Embryonic facial prominence (tissue), 1 donor: ENCODE results near the gene C1orf21.

Experiments
- DNase-seq: peaks from one replicate; pipeline ENCODE4 v3.0.0-alpha.2; 2016; ENCODE audit errors: extremely low spot score

Gene C1orf21

DNA sequence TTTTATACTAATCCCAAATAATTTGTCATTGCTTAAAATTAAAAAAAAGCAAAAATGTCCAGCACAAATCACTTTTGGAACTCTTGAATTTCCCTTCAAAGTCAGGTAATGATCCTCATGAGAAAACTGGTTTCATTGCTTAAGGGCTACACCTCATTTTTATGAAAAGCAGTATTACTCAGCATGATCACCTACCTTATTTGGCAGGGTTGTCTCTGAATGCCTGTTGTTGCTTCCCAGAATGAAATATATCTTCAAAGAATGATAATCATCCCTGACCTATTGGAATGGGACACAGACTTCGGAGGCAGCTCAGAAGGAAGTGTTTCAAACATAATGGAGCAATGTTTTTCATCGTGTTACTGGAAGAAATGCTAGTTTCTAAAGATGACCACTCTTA lies 29.7 kb downstream of the C1orf21 start:
- no peak for DNase-seq

DNA sequence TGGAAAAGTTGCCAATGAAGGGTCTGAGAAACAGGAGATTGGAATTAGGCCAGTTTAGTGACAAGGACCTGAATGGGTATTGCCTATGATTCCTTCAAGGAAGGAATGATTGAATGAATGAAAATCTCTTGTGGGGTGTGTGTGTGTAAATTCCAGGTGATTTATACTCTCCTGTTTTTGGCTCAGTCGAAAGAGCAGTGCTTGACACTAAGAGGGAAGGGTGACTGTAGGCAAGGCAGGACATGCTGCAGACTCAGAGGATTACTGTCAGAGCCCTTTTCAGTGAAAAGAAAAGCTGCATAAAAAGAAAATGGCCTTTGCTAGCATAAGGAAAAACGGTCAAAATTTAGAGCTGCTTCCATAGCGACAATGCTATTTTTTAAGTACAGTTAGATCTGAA lies 30.1 kb downstream of the C1orf21 start:
- DNase-seq = no peak

DNA sequence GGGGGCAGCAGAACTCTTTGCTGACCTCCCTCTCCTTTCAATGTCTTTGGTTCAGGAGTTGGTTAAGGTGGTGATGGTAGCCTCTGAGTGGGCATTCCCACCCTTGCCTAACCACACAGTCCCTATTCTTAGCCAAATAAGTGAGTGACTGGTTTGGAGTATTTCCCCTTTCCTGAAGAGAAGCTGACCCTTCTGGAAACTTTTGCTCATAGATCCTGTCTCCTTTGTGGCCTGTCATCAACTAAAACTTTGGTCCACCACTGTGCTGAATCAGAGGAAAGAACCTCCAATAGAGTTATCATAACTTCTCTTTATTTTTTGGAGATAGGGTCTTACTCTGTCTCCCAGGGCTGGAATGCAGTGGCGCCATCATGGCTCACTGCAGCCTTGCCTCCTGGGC lies 31.1 kb downstream of the C1orf21 start:
- DNase-seq = no peak

DNA sequence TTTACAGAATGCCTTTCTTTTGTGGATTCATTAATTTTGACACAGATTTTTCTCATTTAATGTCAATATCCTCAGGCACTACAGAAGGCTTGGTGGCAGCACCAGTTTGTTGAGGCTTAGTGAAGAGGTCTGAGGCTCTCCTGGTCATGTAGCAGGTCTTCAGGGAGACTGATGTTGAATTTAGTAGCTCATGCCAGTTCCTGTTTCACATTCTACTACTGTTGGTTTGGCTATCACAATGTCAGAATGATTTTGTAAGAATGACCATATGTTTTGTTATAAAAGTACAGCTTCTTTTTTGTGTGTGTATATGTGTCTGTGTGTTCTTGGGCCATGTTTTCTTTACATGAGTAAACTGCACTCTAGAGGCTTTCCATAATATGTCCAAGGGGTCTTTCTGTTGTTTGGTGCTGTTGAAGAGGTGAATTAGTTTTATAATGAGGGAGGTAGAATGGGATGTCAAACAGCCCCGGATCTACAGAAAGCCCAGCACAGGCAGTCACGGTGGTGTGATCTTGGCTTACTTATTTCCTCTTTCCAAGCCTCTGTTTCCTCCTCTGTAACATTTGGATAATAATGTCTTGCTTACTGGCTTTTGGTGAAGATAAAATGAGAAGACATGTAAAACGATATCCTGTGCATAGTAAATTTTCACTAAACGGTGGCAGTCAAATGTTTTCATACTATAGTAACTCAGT lies 32.0 kb downstream of the C1orf21 start:
- DNase-seq = no peak

DNA sequence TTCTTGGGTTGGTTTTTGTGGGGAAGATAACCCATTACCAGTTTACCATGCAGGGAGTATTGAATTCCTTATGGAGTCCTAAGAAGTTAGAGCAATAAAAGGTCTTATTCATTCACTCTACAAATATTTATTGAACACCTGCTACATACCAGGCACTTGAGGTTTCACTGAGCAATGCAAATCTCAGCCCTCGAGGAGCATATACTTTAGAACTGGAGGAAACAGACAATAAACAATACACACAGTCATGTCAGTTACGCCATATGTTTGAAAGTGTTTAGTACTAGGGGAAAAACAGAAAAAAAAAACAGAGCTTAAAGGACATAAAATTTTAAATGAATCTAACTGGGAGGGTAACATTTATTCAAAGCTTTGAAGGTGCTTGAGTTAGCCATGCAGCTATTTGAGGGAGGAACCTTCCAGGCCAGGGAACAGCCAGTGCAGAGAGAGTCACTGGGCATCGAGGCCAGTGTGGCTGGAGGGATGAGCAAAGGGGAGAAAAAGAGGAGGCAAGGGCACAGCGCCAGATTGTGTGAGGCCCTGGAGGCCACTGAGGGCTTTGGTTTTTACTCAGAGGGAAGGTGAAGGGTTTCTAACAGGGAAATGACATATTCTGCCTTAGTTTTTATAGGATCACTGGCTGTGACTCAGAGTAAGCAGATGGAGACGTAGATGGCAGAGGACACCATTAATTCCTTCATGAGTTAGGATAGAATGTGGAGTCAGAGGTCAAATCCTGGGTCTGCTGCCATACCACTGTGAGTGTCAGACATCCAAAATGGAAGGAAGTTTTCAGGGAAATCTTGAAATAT lies 32.7 kb downstream of the C1orf21 start:
- DNase-seq = no peak

DNA sequence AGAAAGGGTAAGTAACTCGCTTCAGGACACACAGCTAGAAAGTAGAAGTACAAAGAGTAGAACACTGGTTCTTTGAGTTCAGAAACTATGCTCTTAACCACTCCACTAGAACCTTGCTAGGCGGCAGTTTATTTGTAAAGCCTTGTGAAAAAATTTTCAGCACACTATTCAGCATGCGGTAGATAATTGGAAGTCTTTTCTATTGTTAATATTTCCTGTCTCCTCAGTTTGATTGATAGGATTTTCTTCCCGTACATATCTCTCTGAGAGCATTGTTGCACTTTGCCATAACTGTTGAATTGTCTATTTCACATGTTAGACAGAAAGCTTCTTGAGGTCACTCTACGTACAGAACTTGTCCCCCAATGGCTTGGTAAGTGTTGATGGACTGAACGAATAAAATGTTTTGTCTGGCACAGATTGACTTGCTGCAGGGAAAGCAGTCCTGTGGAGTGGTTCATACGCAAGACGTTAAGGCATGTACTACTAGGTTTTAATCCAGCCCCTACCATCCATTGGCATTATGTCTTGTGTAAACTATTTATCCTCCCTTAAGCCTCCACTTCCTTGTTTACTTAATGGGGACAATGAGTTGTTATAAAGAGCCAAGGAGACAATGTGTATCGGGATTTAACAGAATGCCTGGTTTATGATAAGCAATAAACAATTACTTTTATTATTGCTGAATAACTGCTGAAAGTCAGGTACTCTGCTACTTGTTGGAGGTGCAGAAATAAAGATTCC lies 35.8 kb downstream of the C1orf21 start:
- DNase-seq = no peak

DNA sequence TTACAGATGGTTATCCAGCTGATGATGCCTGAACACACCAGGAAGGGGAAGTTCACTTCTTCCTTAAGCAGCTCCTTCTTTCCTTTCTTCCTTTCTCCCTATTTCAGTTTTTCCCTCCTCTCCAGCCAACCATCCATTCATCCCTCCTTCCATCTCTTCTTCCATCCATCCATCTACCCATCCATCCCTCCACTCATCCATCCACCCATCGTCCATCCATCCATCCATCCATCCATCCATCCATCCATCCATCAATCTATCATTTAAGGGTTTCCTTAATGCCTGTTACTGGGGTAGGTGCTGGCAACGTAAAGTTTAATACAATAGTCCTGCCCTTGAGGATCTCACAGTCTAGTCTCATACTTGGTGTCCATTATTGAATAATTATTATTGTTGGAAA lies 36.8 kb downstream of the C1orf21 start:
- no peak for DNase-seq

DNA sequence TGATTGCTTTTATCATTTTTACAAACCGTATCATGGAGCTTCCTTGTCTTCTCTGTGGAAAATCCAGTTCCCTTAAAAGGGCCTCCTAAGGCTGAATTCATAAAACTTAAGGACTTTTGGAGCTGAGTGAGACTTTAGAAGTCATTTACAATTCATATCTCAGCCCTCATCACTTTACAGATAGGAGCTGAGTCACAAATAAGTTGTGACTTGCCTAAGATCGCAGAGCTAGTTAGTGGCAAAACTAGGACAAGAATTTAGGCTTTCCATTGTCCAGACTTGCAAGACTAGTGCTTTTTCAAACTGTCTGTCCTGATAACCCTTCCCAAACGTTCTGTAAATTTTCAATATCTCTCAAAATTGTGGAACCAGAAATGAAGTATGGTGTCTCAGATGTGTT lies 37.3 kb downstream of the C1orf21 start:
- DNase-seq = no peak

DNA sequence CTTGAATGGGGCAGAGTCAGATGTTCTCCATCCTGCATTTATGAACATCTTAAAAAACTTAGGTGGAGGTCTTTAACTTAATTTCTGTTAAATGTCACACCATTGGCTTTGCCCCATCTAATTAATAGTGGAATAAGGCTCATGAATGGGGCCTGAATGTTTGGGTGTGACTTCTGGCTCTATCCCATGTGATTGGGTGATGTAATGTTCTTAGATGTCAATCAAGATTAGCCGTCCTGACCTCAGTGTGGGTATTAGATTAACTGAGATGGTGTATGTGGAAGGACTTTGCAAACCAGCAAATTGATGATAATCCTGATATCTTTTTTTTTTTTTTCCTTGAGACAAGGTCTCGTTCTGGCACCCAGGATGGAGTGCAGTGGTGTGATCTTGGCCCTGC lies 38.1 kb downstream of the C1orf21 start:
- no peak for DNase-seq

DNA sequence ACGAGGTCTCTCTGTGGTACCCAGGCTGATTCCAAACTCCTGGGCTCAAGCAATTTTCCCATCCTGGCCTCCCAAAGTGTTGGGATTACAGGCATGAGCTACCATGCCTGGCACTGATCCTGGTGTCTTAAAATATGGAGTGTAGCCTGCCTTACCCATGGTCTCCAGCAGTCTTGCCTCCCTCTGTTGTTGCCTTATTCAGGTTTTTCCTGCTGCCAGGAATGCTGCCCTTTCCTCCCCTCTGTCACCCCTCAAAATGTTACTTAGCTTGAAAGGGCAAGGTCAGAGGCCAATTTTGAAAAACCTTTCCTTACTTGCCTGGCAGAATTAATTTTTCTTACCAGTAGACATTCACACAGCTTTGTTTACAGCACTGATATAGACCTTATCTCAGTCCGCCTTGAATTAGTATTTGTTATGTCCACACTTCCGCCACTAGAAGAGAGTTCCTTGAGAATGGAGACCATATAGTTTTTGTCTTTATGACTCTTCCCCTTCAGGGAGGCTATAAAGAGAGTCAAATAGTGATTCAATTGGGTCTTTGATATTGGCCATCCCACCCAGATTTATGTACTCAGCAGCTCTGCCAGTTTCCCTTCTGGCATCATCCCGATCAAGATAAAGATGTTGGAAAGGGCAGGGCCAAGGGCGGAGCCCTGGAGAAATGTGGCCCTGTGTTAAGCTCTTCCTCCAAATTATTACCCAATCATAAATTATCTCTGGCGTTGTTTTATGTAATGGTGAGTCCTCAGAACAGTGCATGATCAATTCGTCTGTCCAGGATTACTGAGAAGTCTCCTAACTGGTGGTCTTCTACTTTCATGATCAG lies 38.8 kb downstream of the C1orf21 start:
- DNase-seq = no peak

DNA sequence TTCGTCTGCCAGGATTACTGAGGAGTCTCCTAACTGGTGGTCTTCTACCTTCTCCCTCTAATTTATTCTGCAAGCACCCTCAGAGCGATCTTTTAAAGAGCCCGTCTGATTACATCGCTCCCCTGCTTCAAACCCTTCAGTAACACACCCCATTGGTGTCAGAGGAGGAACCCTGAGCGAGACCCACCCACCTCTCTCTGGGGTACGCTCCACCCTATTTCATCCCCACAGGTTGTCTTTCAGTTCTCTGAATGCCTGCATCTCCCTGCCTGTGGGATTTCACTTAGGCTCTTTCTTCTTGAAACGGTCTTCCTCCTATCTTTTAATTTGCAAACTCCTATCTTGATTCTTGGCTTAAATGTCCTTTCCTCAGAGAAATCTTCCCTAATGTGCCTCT lies 39.4 kb downstream of the C1orf21 start:
- DNase-seq = no peak

DNA sequence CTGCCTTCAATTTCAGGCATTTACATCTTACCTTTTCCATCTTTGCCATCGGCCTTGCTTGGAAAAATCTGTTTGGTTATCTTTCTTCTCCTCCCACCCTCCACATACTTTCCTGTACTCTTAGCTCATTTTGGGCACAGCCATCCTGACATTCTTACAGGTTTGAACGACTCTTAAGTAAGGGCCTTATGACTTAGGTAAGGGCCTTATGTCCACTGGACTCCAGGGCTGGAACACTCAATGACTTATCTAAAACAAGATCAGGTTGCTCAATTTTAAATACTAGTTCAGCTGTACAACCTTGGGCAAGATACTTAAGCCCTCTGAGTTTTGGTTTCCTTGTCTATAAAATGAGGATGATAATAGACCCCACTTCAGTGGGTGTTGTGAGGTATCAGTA lies 40.9 kb downstream of the C1orf21 start:
- no peak for DNase-seq

DNA sequence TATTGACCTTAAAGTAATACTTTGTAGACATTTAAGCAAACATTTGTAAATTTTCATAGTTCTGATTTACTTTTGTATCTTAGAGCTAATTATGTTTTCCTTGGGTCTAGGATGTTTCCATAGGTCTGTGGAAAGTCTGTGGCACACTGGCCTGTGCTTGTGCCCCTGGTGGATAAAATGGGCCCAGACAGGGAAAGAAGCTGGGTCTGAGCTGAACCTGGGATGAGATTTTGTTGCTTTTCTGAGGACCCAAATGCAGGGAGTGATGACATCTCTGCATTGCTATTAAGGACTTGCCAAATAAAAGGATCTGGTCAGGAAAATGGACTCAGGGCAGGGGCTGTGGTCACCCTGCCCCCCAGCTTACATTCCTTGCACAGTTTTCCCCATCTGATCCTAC lies 41.8 kb downstream of the C1orf21 start:
- DNase-seq = no peak

DNA sequence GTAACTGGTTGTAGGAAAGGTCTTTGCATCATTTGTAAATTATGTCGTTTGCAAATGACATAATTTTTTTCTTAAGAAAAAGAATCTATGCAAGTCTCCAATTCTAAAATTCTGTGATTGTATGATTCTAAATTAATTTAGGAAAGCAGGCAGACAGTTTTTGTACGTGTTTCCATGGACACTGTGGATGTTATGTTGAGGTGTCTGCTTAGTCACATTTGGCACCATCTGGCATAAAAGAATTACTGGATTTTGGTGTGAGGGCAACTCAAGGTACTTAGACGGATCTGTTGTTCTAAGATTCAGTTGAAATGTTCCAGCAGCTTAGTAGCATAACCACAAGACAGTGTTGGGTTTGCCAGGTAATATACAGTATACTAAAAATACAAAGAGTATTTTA lies 42.5 kb downstream of the C1orf21 start:
- no peak for DNase-seq

DNA sequence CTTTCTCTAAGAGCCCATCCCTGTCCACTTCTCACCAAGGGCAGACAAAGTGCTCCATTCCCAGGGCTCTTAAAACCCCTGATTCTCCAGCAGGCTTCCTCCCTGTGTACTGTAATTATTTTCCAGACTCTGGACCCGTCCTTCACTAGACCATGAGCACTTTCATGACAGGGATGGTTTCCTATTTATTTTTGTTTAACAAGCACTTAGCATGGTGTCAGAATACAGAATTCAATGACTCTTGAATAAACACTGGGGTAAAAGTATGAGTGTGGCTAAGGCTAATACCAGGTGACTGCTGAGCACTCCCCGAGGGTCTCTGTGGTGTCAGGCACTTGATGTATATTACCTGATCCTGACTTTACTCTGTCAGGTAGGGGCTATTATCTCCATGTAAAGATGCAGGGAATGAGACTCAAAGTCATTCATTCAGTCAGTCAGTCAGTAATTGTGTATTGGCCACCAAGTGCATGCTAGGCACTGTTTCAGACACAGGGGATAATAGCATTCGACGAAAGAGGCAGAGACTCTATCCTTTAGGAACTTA lies 47.2 kb downstream of the C1orf21 start:
- DNase-seq = no peak

DNA sequence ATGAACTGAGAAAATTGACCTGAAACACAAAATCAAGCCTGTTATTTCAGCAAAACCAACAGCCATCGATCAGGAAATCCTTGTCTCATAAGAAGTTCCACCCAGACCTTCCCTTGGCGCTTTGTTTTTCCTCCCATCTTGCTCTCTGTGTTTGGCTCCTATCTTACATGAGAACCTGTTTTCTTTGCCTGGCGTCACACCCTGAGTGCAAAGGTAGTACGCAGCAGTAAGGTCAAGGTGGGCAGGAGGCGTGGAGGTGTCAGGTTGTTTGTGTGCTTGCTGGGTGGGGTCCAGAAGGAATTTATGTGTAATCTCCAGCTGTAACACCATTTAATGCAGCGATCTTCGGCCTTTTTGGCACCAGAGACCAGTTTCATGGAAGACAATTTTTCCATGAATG lies 50.5 kb downstream of the C1orf21 start:
- DNase-seq = no peak

DNA sequence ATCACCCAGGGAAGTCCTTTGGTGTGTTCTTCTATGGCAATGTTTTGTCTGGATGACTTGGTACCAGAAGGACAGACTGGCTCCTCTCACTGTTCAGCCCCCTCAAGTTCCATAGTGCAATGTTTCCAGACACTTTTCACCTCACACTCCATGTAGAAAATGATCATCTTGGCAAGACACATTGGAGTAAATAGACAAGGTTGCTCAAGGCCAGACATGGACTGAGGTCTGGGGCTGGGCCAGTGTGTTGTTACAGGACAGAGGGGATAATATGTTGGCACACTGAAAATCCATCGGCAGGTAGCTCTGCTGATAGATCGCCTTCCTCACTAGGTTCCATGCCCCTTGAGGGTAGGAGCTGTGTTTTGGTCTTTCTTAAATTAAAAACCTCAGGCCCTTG lies 51.5 kb downstream of the C1orf21 start:
- DNase-seq = no peak

DNA sequence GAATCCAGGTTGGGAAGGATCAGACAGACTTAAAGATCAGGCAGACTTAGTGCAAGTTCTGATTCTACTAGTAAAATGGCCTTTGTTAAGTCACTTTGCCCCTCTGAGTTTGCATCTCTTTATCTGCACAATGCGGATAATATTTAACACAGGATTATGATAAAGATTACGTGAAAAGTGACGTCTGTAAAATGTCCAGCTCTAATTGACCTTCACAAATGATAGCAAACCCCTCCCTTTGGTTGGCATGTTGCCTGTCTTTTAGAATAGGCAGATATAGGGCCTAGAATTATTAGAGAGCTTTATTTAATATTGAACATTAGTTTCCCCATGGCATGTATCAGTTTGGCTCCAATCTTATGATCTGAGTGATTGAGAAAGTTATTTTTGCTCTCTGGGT lies 55.4 kb downstream of the C1orf21 start:
- DNase-seq = no peak

DNA sequence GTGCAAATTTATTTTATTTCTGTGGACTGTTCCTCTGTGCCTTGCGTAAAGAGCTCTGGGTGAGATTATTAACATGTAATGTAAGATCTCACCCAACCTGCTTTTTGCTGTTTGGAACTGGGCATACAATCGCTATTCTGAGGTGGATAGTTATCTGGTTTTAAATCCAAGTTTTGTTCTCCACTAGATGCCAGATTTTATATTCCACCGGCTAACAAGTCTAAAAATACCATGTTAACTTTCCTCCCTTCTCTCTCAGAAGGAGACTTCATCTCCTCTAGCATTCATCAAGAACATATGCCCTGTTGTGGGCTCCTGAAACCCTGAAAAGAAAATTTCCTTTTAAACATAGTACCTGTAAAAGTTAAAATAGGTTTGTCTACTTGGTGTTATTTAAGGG lies 56.4 kb downstream of the C1orf21 start:
- DNase-seq = no peak

DNA sequence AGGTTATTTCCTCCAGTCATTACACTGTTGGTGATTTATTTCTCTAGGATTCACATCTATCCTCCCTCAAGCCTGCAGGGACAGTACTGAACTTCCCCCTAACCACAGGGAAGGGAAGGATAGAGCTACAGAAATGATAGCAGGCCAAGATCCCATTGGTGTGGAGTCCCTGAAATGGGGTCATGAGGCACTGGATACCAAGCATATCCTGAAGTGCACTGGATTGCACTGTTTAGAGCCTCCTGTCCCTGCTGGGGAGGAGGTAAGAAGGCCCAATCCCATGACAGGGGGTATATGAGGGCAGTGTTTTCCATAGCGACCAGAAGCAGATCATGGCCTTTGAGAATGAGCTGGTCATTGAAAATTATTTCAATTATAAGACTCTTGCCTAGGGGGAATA lies 56.8 kb downstream of the C1orf21 start:
- no peak for DNase-seq

DNA sequence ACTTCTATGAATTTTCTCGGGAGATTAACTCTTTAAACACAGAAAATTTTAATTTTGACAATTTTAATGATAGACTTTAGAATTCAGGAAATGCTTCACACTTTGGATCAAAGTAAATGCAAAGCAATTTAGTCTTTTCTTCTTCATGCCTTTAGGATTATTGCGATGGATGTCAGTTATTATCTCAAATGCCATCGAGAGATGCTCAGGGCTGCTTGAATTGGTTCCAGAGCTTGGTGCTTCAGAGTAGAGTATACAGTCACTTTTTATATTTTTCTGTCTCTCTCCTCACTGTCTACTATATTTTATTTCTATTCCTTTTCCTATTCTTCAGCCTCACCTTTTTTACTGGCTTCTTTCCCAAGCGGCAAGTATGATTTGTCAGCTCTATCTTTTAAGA lies 59.2 kb downstream of the C1orf21 start:
- no peak for DNase-seq
